IMR-90 (cell line): Measurements from ENCODE around the gene ELF2. TPM values are rescaled to one million over a fixed set of nuclear protein-coding genes. Genes with fewer than 3 reads are reported as not detected.

Experiments
- ATAC-seq: fragments of 200-7000 bp; cut with Tn5 transposase; 2 replicates; pipeline ENCODE4 v1.9.1; 2020; ENCODE audit warnings: low read depth, mild to moderate bottlenecking, moderate library complexity
- BruUV-seq: library from RNA; stranded (reverse); fragments of 400-500 nt; replicated peaks from 2 replicates; lab custom pipeline; 2021; lab: Mats Ljungman, UMichigan
- CTCF ChIA-PET: fragments of 300-600 bp; formaldehyde crosslinking; extraction: SDS; loops from one replicate; lab custom pipeline; 2021; ENCODE audit warnings: antibody characterized with exemption; lab: Yijun Ruan, JAX
- POLR2A ChIA-PET: fragments of 300-600 bp; sonication (Branson Sonifier 250); formaldehyde crosslinking; loops from one replicate; lab custom pipeline; 2022; ENCODE audit warnings: antibody characterized with exemption; ENCODE audit not compliant: unreplicated experiment; lab: Charles Lee
- DNase-seq: peaks from one replicate; pipeline ENCODE4 v3.0.0; 2013
- H2AFZ ChIP-seq: replicated peaks from 2 replicates; pipeline ENCODE3; 2013; ENCODE audit warnings: low read length, mild to moderate bottlenecking; ENCODE audit not compliant: poor library complexity
- H2AK5ac ChIP-seq: 2 replicates; pipeline ENCODE4 v1.6.1; 2013; ENCODE audit warnings: low read depth, low read length, inconsistent platforms
- H2AK9ac ChIP-seq: replicated peaks from 2 replicates; pipeline ENCODE3; 2013; ENCODE audit warnings: mild to moderate bottlenecking, low read depth, low read length, moderate library complexity; ENCODE audit not compliant: poor library complexity
- H2BK120ac ChIP-seq: 2 replicates; pipeline ENCODE4 v1.6.1; 2013; ENCODE audit warnings: low read depth, low read length, inconsistent platforms
- H2BK15ac ChIP-seq: 3 replicates; pipeline ENCODE4 v1.6.1; 2013; ENCODE audit warnings: low read depth, low read length, inconsistent platforms
- H2BK20ac ChIP-seq: 2 replicates; pipeline ENCODE4 v1.6.1; 2013; ENCODE audit warnings: low read depth, mild to moderate bottlenecking, inconsistent platforms, low read length, moderate library complexity
- H2BK5ac ChIP-seq: 2 replicates; pipeline ENCODE4 v1.6.1; 2013; ENCODE audit warnings: mild to moderate bottlenecking, low read depth, low read length, inconsistent platforms; ENCODE audit not compliant: poor library complexity, severe bottlenecking
- H3K14ac ChIP-seq: replicated peaks from 2 replicates; pipeline ENCODE4 v1.6.1; 2013; ENCODE audit warnings: low read depth, low read length, inconsistent platforms
- H3K18ac ChIP-seq: 2 replicates; pipeline ENCODE4 v1.6.1; 2013; ENCODE audit warnings: low read depth, low read length, control low read depth
- H3K23ac ChIP-seq: 2 replicates; pipeline ENCODE4 v1.6.1; 2013; ENCODE audit warnings: low read depth, low read length, inconsistent platforms
- H3K27ac ChIP-seq: 2 replicates; pipeline ENCODE4 v1.5.1; 2013; ENCODE audit warnings: mild to moderate bottlenecking, control low read depth, low read length; ENCODE audit not compliant: insufficient read depth
- H3K27me3 ChIP-seq: 2 replicates; pipeline ENCODE4 v1.6.1; 2013; ENCODE audit warnings: low read length; ENCODE audit not compliant: control insufficient read depth, insufficient read depth
- H3K36me3 ChIP-seq: 2 replicates; pipeline ENCODE4 v1.6.1; 2013; ENCODE audit warnings: low read length, mixed read lengths; ENCODE audit not compliant: control insufficient read depth, insufficient read depth
- H3K4ac ChIP-seq: 2 replicates; pipeline ENCODE4 v1.6.1; 2013; ENCODE audit warnings: low read depth, low read length, inconsistent platforms
- H3K4me1 ChIP-seq: 2 replicates; pipeline ENCODE4 v1.6.1; 2013; ENCODE audit warnings: low read length, mixed read lengths; ENCODE audit not compliant: control insufficient read depth, insufficient read depth
- H3K4me2 ChIP-seq: 2 replicates; pipeline ENCODE4 v1.6.1; 2013; ENCODE audit warnings: low read depth, mild to moderate bottlenecking, control low read depth, low read length, moderate library complexity
- H3K4me3 ChIP-seq: 2 replicates; pipeline ENCODE4 v1.5.1; 2013; ENCODE audit warnings: low read depth, mild to moderate bottlenecking, control low read depth, low read length, moderate library complexity; ENCODE audit not compliant: insufficient read depth
- H3K56ac ChIP-seq: 2 replicates; pipeline ENCODE4 v1.6.1; 2013; ENCODE audit warnings: low read length, inconsistent platforms; ENCODE audit not compliant: insufficient read depth; ENCODE audit errors: extremely low read depth
- H3K79me1 ChIP-seq, 2 experiments: 2 replicates each; pipeline ENCODE4 v1.6.1; 2013; ENCODE audit warnings: low read length in 2 of 2, inconsistent platforms in 1 of 2, low read depth in 1 of 2
- H3K9ac ChIP-seq: 2 replicates; pipeline ENCODE4 v1.6.1; 2013; ENCODE audit warnings: low read depth, low read length, control low read depth
- H3K9me1 ChIP-seq: 2 replicates; pipeline ENCODE4 v1.6.1; 2013; ENCODE audit warnings: low read length, inconsistent platforms; ENCODE audit not compliant: insufficient read depth
- H3K9me3 ChIP-seq: 2 replicates; pipeline ENCODE4 v1.6.1; 2013; ENCODE audit warnings: low read length; ENCODE audit not compliant: control insufficient read depth, insufficient read depth
- H4K20me1 ChIP-seq: 2 replicates; pipeline ENCODE4 v1.6.1; 2013; ENCODE audit warnings: low read length, inconsistent platforms; ENCODE audit not compliant: insufficient read depth
- H4K5ac ChIP-seq: 2 replicates; pipeline ENCODE4 v1.6.1; 2013; ENCODE audit warnings: mild to moderate bottlenecking, low read depth, low read length, control low read depth
- H4K8ac ChIP-seq, 2 experiments: 2 replicates each; pipeline ENCODE4 v1.6.1; 2013; ENCODE audit warnings: low read depth in 2 of 2, low read length in 2 of 2, control low read depth in 1 of 2, inconsistent platforms in 1 of 2
- H4K91ac ChIP-seq: 2 replicates; pipeline ENCODE4 v1.6.1; 2013; ENCODE audit warnings: low read depth, low read length, inconsistent platforms; ENCODE audit not compliant: insufficient read depth
- MAZ ChIP-seq: IDR thresholded peaks from 2 replicates; pipeline ENCODE4 v1.6.1; 2012; ENCODE audit warnings: low read depth, mild to moderate bottlenecking, low read length, improper control_type of control experiment, moderate library complexity, borderline replicate concordance
- RAD21 ChIP-seq: IDR thresholded peaks from 2 replicates; pipeline ENCODE4 v1.6.1; 2012; ENCODE audit warnings: low read length, improper control_type of control experiment
- WGBS, 2 experiments: methylation state at CpG; one replicate each; pipeline versions ENCODE4 v1.1.5 to v1.1.7; 2013; ENCODE audit warnings: missing lambda C conversion rate in 2 of 2; ENCODE audit not compliant: insufficient read length in 1 of 2; ENCODE audit errors: extremely low coverage in 2 of 2; 5-methylcytosine and 5-hydroxymethylcytosine counted together
- dilution Hi-C: fragments of 300-500 bp; cut with HindIII; formaldehyde crosslinking; loops from one replicate; pipeline ENCODE4 v1.14.3; 2018; ENCODE audit warnings: low sequenced_read_pairs; ENCODE audit not compliant: unreplicated experiment
- in situ Hi-C: fragments of 300-500 bp; cut with MboI; formaldehyde crosslinking; loops from 3 replicates; pipeline ENCODE4 v1.14.3; 2019; ENCODE audit warnings: low sequenced_read_pairs, inconsistent platforms, mixed read lengths
- intact Hi-C: fragments of 100-400 bp; cut with micrococcal nuclease; formaldehyde crosslinking; loops from 2 replicates; pipeline ENCODE4 v1.10.0; 2022
- polyA plus RNA-seq, 3 experiments: library from polyadenylated mRNA; depleted of rRNA; stranded (reverse); fragments of >200 nt; gene quantifications; 2 replicates each; pipeline ENCODE4 v1.2.3, GENCODE V29; 2012; ENCODE audit warnings: low replicate concordance in 1 of 3
- total RNA-seq: library from RNA; depleted of rRNA; stranded (reverse); fragments of >200 nt; gene quantifications from 2 replicates; pipeline ENCODE4 v1.2.3, GENCODE V29; 2012
- TF ChIP-seq, protein P1 (sequence below): fragments of 150-350 bp; IDR thresholded peaks from 2 replicates; pipeline ENCODE4 v1.6.1; 2016; ENCODE audit warnings: low read depth, mild to moderate bottlenecking, low read length, moderate library complexity, borderline replicate concordance

ELF2 gene
- total and polyA plus RNA-seq, 2 of the 4 experiments (the other 2 are of a cell fraction), result 14.5 to 42.3 TPM

- WGBS, 2 experiments, result no CpG with 5 or more reads among the region's 1 CpG
- peak; percentile 75 for ATAC-seq
- peaks cover 4% of the 10 kb centered on the region for H3K9me1 ChIP-seq
Observed at GRCh38 chr4:139153411-139154133, 23.4 kb downstream of the ELF2 start.

More at GRCh38 chr4:139153411-139154133, 23.4 kb downstream of the ELF2 start:
- Histone ChIP-seq H3K36me3 (no peaks in the 10 kb centered on the region), H3K79me1 (peaks cover 15 to 34% of the 10 kb centered on the region in 2 experiments), H4K20me1 (peaks cover 21% of the 10 kb centered on the region; the same call in 1 of the 2 replicates), H3K4me3 (no peak overlapping the region), H2BK120ac (no peak overlapping the region), H2BK20ac (no peak overlapping the region), H2BK15ac (no peak overlapping the region), H3K27me3 (no peaks in the 10 kb centered on the region), H3K4me2 (peak overlapping the region; percentile 8; the same call in 1 of the 2 replicates), H3K14ac (0 out of 2 replicates have a peak overlapping the region, but pooled peaks have one; percentile 57), H4K8ac (no peak overlapping the region), H3K23ac (no peak overlapping the region), H2AK9ac (no peak overlapping the region), H4K5ac (no peak overlapping the region), H3K9me3 (no peaks in the 10 kb centered on the region), H2AFZ (no peak overlapping the region), H3K27ac (no peak overlapping the region), H2AK5ac (no peak overlapping the region), H3K4ac (0 out of 2 replicates have a peak overlapping the region, but pooled peaks have one; percentile 41), H2BK5ac (no peak overlapping the region), H3K4me1 (peaks cover 7% of the 10 kb centered on the region), H3K9ac (no peak overlapping the region), H3K56ac (no peak overlapping the region), H3K18ac (no peak overlapping the region), H4K91ac (no peak overlapping the region)
- BruUV-seq, result no TSS peak
- POLR2A ChIA-PET, result no interaction called here
- CTCF ChIA-PET, result interaction anchor here (1.8 kb wide), 1 partner anchor 14 kb away, joined by 7 read pairs; no protein-coding TSS in a partner anchor
- dilution Hi-C loops (no loop called here), intact Hi-C loops (no loop called here), in situ Hi-C loops (no loop called here)
- TF ChIP-seq, protein P1, sequence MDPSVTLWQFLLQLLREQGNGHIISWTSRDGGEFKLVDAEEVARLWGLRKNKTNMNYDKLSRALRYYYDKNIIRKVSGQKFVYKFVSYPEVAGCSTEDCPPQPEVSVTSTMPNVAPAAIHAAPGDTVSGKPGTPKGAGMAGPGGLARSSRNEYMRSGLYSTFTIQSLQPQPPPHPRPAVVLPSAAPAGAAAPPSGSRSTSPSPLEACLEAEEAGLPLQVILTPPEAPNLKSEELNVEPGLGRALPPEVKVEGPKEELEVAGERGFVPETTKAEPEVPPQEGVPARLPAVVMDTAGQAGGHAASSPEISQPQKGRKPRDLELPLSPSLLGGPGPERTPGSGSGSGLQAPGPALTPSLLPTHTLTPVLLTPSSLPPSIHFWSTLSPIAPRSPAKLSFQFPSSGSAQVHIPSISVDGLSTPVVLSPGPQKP, result no peak
- TF ChIP-seq RAD21 (no peak), MAZ (no peak)
- DNase-seq, result peak; percentile 57
